SK-MEL-5 (cell line): ENCODE measurements around the gene RFX2. TPM values are rescaled to one million over a fixed set of nuclear protein-coding genes. Genes with fewer than 3 reads are reported as not detected.

Source experiments
- DNase-seq: peaks from one replicate; pipeline ENCODE4 v3.0.0-alpha.2; 2016; ENCODE audit warnings: low read depth, low spot score
- in situ Hi-C: cut with HindIII; loops from 2 replicates; pipeline ENCODE4 v1.10.0; 2016; ENCODE audit warnings: low sequenced_read_pairs, high pct_unique_total_duplicates, low pct_unique_long_range_greater_than_20kb
- total RNA-seq: library from RNA; depleted of rRNA; stranded (reverse); fragments of >200 nt; shearing (Covaris generic); gene quantifications from 2 replicates; pipeline ENCODE4 v1.2.3, GENCODE V29; 2014

The RFX2 gene
- total RNA-seq, 1 experiment from 2014 or later = 2.6 TPM

DNA sequence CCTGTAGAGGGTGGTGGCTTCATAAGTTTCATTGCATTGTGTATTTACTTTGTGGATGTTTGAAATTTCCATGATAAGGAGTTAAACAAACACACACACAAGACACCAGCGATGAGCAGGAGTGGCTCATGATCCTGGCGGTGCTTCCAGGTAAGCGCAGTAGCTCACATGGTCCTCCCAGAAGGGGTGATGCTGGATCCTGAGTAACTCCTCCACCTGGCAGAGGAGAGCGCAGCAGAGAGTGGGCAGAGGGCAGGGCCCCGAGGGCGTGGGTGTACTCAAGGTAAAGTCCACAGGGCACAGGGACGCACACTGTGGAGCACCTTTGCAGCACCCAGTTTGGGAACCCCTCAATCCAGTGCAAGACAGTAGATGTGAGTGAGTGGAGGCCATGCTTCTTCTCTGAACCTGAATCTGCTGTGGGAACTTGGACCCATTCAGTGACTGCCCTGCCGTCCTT, 54.0 kb downstream of the RFX2 start:
- DNase-seq = no peak
- in situ Hi-C loops = no loop called here

DNA sequence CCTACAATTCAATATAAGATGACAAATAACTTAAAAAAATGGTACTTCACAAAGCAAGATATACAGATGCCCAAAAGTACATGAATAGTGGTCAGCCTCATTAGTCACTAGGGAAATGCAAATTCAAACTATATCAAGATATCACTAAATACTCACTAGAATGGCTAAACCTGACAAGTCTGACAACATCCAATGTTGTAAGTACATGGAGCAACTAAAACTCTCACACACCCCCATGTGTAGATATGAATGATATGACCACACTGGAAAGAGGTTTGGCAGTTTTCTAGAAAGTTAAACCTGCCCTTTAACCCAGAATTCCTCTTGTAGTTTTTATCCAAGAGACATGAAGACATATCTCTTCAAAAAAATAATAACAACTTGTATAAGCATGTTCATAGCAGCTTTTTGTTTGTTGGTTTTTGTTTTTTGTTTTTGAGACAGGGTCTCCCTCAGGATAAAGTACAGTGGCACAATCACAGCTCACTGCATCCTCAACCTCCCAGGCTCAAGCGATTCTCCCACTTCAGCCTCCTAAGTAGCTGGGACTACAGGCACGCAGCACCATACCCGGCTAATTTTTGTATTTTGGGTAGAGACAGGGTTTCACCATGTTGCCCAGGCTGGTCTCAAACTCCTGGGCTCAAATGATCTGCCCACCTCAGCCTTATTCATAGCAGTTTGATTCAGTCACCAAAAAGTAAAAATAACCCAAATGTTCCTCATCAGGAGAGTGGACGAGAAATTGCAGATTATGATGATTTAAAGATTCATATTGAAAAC, 55.1 kb downstream of the RFX2 start:
- DNase-seq = no peak
- in situ Hi-C loops = no loop called here

DNA sequence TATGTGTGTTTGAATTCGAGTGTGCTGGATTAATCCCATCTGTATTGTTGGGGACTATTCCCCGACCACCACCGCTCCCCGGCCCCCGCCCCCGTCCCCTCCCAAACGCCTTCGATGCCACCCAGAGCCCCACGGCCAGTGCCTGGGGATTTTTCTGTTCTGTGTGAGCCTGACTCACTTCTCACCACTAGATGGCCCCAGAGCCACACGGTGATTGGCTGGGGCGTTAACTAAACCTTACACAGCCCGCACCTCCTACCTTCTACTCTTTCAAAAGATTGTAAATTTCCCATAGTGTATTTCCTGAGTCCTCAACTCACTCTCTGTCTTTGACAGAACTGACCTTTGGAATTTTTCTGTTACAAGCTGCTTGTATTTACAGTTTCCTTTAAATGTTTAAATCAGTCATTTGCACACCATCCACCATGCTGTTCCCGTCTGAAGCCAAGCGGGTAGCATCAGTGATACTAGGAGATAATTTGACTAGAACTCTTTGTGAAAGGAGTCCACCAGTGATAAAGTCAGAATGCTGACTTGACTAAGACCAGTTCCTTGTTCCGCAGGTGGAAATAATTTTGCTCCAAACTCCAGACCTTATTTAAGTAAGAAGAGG, 61.4 kb downstream of the RFX2 start:
- in situ Hi-C loops = no loop called here
- peak; percentile 80 for DNase-seq

DNA sequence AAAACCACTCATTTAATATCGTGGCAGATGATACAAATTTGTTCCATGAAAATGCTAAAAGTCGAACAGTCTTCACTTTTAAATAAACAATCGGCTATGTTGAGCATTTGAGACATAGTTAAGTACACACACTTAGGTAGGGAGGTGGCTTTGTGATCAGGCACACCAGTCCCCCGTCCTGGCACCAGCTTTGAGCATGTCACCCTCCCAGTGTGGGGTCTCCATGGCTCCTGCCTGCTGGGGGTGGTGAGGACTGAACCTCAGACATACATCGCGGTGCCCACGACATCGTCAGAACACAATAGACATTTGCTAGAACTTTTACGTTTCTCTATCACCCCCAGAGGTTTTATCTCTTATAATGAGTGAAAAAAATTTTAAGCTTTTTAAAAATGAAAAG, 62.0 kb downstream of the RFX2 start:
- no peak for DNase-seq
- in situ Hi-C loops = no loop called here

DNA sequence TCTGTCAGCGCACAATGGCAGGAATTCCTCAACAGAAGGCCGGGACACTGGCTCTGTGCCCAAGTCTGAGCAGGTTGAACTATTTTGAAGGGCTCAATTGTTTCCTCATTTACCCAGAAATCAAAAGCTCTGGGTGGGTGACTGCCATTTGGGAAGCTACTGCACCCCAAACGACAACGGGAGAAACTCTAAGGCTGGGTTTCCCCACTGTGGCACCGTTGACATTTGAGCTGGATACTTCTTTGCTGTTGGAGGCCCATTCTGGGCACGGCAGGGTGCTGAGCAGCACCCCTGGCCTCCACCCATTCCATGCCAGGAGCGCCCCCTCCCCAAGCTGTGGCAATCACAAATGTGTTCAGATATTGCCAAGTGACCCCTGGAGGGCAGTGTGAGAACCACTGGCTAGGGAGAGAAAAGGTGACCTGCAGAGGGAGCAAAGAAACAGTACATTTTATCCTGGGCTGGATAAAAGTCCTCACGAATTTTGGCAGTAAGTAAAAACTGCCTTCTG, 62.5 kb downstream of the RFX2 start:
- in situ Hi-C loops = no loop called here
- DNase-seq = peak; percentile 62

DNA sequence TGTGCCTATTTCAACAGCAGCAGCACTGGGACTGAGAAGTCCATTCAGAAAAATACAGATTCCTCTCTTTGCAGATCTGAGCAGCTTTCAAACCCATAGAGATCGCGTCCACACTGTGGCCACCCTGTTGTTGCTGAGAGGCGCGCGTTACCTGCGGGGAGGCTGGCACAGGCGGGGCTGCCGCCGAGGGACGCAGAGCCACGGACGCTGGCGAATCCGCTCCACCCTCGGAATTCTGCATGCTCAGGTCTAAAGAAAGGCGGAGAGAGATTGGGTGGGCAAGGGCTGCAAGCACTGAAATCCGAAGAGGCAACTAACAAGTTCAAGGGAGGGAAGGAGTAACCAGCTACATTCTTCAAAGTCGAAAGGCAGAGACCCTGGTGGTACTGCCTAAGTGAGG, 63.0 kb downstream of the RFX2 start:
- no peak for DNase-seq
- in situ Hi-C loops = no loop called here

DNA sequence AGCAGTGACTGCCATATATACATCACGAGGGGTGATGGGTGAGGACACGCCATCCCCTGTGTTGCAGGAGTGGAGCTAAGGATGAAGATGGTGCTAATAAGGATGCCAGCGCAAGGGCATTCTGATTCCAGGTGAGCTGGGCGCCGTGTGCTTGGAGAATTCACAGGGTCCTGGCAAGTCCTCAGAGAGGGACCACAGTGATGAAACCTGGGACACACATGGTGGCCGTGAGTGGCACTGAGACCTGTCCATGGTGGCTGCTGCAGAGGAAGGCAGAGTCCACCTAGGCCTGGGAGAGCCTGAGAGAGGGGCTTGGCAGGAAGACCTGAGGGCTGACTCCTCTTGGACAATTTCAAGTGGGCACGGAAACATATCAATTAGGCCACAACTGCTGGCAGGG, 65.2 kb downstream of the RFX2 start:
- in situ Hi-C loops = no loop called here

DNA sequence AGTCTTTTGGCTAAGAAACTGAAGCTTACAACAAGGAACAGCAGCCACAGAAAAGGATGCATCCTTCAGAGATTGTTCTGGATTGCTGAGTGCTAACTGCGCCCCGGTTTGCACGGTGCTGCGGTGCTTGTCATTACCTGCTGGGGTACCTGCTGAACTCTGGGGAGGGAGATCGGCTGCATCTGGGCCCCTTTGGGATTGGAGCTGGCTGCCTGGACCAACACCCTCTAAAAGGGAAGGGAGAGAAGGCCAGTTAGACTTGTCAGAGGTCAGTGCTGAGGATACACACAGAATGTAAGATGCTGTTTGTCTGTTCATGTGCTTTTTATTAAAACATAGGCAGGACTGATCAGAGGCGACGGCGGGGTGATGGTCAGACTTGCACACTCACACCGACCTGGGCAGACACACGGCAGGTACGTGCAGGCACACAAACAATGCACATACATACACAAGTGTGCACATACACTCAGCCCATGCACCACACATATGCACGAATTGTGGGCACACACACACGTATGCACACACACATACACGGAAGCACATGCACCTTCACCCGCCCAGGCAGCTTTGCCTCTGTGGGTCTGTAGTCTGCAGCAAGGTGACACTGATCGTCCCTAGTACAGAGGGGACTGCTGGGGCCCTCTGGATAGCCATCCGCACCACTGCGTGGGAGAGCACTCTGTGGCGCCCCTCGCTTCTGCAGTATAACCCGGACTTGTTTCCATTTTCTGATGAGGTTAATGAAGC, 66.1 kb downstream of the RFX2 start:
- in situ Hi-C loops = no loop called here
- no peak for DNase-seq

More for the DNA sequence above, 65.2 kb downstream of the RFX2 start:
- no peak for DNase-seq

DNA sequence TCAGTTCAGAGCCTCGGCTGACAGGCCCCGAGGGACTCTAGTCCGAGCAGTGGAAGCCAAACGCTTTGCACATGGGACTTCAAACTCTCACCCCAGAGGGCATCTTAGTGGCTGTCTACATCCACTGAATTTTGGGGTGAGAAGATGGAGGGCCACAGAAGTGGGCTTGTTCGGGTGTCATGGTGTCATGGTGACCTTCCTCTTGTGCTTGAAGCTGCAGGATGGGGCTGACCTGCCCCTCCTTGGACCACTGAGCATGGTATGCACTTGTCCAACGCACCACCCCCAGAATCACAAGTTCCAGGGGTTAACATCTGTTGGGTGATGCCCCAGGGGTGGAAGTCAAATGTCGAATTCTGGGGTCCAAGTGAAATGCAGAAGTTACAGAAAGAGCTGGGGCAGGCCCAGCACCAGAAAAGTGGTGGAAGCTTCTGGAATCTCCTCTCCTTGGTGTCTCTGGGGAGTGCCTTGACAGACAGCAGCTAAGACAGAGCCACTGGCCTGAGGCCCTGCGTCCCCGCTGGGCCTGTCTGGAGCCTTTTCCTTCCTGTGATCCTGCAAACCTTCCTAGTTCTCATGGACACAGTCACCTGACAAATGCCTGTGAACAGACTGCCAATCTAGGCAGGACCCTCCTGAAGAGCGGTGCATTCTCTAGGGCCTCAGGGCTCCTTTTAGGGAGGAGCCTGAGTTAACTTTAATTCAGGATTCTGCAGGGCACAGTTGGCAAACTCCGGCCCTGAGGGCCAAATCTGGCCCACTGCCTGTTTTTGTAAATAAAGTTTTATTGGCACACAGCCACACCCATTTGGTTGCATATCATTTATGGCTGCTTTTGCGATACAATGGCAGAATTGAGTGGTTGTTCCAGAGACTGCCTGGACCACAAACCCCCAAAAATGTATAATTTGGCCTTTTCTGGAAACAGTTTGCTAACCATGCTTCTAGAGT, 67.2 kb downstream of the RFX2 start:
- DNase-seq = no peak
- in situ Hi-C loops = no loop called here

DNA sequence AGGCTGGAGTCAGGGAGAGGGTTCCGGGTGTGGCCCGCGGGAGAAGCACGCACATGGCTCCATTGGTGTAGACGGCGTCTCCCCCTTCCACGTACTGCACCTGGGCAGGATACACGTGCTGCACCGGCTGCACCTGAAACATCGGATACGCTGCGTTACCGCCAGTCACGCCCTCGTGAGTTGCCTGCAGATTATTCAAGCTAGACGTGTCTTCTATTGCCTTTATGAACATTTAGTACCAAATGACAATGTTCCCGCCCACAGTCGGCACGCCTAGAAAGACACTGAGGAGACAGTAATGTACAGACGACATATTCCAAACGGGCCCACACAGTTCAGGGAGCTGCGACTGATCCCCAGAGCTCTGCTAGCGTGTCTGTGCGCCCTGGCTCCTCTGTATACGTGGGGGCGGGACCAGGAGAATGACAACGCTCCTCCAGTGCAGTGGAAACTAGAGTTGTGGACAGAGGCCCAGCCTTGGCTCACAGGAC, 68.3 kb downstream of the RFX2 start:
- DNase-seq = no peak
- in situ Hi-C loops = no loop called here

DNA sequence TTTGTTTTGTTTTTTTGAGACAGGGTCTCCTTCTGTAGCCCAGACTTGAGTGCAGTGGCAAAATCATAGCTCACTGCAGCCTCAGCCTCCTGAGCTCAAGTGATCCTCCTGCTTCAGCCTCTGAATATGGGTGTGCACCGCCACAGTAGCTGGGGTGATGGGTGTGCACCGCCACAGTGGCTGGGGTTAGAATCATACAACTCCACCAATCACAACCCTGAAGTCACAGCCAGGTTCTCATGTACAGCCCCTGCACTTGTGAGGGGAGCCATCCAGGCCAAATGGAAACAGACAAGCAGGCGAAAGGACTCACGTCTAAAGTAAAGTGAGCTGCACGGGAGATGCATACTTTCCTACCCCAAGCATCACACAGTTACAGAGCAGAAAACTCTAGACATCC, 69.2 kb downstream of the RFX2 start:
- in situ Hi-C loops = no loop called here
- no peak for DNase-seq

DNA sequence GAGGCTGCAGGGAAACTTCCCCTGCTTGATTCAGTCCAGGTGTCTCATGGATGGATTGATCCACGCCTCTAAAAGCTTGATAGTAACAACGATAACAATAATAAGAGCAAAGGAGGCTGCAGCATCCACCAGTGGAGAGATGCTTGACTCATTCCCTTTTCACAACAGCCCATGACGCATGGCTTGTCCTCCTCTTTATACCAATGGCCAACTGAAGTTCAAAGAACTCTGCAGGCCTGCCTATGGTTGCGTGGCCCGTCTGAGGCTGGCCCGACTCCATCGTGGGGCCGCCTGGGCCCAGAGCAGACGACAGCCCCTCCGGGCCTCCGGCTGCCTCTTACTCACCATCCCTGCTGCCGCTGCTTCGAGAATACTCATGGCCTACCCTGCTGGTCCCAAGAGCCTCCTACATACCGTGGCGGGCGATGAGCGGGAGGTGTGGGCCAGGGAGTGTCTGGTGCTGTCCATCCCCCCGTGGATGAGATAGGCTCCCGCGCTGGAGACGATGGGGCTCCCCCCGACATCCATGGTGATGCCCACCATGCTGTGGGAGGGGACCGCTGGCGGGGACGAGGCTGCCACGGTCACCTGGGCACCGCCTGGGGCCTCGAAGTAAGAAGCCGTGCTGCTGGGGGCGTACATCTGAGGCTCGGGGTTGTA, 70.6 kb downstream of the RFX2 start:
- in situ Hi-C loops = no loop called here
- DNase-seq = no peak

DNA sequence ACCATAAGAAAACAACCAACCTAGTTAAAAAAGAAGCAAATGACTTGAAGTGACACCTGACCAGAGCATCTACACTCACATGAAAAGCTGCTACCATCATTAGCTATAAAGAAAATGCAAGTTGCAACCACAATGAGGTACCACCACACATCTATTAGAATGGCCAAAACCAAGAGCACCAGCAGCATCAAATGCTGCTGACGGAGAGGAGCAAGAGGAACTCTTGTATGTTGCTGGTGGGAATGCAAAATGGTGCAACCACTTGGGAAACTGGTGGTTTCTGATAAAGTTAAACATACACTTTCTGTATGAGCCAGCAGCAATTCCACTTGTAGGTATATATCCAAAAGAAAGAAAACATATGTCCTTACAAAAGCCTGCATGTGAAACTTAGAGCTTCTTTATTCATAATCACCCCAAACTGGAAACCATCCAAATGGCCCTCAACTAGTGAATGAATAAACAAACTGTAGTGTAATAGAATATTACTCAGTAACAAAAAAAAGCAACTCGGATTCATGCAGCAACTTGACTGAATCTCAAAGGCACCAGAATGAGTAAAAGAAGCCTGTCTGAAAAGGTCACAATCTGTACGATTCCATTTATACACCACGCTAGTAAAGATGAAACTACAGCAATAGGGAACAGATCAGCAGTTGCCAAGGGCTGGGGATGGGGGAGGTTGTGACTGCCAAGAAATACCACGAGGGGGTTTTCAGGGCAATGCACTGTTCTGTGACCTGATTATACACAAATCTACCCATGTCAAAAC, 71.5 kb downstream of the RFX2 start:
- in situ Hi-C loops = no loop called here
- no peak for DNase-seq

DNA sequence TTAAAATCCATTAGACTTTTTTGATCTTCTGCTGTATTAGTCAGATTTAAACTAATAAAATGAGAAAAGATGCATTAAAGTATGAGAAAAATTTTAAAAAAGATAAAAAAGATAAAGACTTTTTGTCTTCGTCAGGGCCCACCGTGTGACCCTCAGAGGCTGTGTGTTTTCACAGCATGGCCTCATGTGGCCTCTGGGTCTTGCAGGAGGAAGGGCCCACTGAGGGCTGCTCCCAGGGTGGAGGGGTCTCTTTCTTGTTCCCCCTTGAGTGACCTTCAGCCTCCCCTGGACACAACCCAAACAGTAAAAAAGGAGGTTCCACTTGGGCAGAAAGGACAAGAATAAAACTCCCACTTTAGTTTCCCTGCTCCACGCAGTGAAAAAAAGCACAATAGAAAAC, 75.3 kb downstream of the RFX2 start:
- in situ Hi-C loops = no loop called here

DNA sequence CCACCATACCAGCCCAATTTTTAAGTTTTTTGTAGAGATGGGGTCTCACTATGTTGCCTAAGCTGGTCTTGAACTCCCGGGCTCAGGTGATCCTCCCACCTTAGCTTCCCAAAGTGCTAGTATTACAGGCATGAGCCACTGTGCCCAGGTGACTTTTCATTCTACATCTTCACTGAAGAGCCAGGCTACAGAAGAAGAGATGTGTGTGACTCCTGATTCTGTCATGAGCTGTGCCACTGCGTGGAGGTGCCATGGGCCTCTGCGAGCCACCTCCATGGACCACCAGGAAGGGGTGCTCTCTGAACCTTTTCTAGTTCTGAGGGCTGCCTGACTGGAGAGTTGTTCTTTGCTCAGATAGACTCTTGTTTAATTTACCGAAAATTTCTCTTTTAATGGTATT, 75.8 kb downstream of the RFX2 start:
- DNase-seq = no peak
- in situ Hi-C loops = no loop called here

More for the DNA sequence above, 75.3 kb downstream of the RFX2 start:
- no peak for DNase-seq

DNA sequence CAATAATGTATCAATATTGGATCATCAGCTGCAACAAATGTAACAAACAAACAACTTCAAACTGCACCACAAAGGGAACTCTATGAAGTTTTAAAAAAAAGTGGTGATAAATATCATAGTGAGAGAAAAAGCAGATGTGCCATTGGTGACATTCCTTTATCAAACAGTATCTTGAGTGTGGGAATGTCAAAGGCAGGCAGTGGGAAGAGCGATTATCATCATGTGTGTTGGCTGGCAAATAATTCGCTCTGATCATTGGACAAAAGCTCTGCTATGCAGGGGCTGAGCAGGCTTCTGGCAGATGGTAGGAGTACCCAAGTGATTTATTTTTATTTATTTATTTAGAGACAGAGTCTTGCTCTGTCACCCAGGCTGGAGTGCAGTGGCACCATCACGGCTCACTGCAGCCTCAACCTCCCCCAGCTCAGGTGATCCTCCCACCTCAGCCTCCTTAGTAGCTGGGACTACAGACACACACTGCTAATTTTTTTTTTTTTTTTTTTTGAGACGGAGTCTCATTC, 76.5 kb downstream of the RFX2 start:
- no peak for DNase-seq
- in situ Hi-C loops = no loop called here
